ENCODE data around the gene GRIK4. TPM values are rescaled to one million over a fixed set of nuclear protein-coding genes. Genes with fewer than 3 reads are reported as not detected.

GRIK4 gene
- total and polyA plus RNA-seq, 12 donors, result 0.33 to 4.8 (median 3.0) TPM

DNA sequence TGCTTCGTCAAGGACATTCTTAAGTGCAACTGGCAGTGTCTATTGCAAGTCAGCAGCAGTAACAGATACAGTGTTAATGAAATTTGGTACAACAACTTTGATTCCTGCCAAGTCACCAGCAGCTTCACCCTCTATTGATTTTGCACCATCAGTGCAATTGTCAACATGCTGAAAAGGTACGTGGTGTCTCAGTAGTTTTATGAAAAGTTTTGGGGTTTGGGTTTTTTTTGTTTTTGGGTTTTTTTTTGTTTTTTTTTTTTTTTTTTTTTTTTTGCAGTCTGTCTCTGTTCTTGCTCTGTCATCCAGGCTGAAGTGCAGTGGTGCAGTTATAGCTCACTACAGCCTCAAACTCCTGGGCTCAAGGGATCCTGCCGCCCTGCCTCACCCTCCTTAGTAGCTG, 19.1 kb upstream of the GRIK4 start:
- no peaks in the 10 kb centered on the region for H3K27me3 ChIP-seq
- no peaks in the 10 kb centered on the region for H3K4me1 ChIP-seq (replicated peaks in 1 of 2)
- H3K36me3 ChIP-seq (replicated peaks in 1 of 2), result no peaks in the 10 kb centered on the region
- DNase-seq, result no peak
- no peak overlapping the region for H3K4me3 ChIP-seq
- WGBS, 4 donors, result 66 to 81% (median 73%) methylated on average over 3 of the region's 3 CpGs
- intact Hi-C loops (cut with DNase I), result no loop called here
- no peak for TF ChIP-seq POLR2A (IDR thresholded peaks at IDR 0.05)
- TF ChIP-seq CTCF (IDR thresholded peaks at IDR 0.05), result no peak
- H3K27ac ChIP-seq, result no peak overlapping the region
- H3K9me3 ChIP-seq (replicated peaks in 1 of 3), result no peaks in the 10 kb centered on the region

DNA sequence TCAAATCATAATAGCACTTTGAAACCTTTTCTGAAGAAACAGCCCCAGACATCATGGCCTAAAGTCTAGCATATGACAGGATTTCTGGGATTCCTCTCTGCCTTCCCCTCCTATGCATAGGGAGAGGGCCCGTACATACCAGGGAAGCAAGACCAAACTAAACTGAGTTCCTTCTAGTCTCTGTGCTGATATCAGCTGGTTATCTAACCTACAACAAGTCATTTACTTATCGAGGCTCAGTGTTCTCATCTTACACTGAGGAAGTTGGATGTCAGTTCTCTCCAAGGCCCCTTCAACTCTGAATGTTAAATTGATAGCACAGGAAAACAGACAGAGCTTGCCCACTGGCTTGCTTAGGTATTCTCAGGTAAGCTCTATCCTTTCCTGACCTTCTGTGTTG, 17.0 kb upstream of the GRIK4 start:
- Histone ChIP-seq H3K27me3 (no peaks in the 10 kb centered on the region), H3K4me1 (replicated peaks in 1 of 2) (no peaks in the 10 kb centered on the region), H3K9me3 (replicated peaks in 1 of 3) (no peaks in the 10 kb centered on the region), H3K27ac (no peak overlapping the region), H3K4me3 (no peak overlapping the region), H3K36me3 (replicated peaks in 1 of 2) (no peaks in the 10 kb centered on the region)
- intact Hi-C loops (cut with DNase I), result no loop called here
- DNase-seq, result no peak
- WGBS, 4 donors, result 54 to 61% (median 58%) methylated on average over 2 of the region's 2 CpGs
- TF ChIP-seq POLR2A (IDR thresholded peaks at IDR 0.05) (no peak), CTCF (IDR thresholded peaks at IDR 0.05) (no peak)

- DNase-seq, result no peak
- Histone ChIP-seq H3K27me3 (no peaks in the 10 kb centered on the region), H3K9me3 (replicated peaks in 1 of 3) (no peaks in the 10 kb centered on the region), H3K36me3 (replicated peaks in 1 of 2) (no peaks in the 10 kb centered on the region), H3K27ac (no peak overlapping the region), H3K4me3 (no peak overlapping the region), H3K4me1 (replicated peaks in 1 of 2) (no peaks in the 10 kb centered on the region)
- intact Hi-C loops (cut with DNase I), result no loop called here
- TF ChIP-seq CTCF (IDR thresholded peaks at IDR 0.05) (no peak), POLR2A (IDR thresholded peaks at IDR 0.05) (no peak)
- WGBS, 4 donors, result 87 to 90% (median 88%) methylated on average over 8 of the region's 8 CpGs
Observed at GRCh38 chr11:120499088-120499487, 12.5 kb upstream of the GRIK4 start.

GRCh38 chr11:120499859-120500258, 11.7 kb upstream of the GRIK4 start:
- no peak for DNase-seq
- H3K27ac ChIP-seq, result no peak overlapping the region
- H3K27me3 ChIP-seq, result no peaks in the 10 kb centered on the region
- H3K9me3 ChIP-seq (replicated peaks in 1 of 3), result no peaks in the 10 kb centered on the region
- TF ChIP-seq CTCF (IDR thresholded peaks at IDR 0.05) (no peak), POLR2A (IDR thresholded peaks at IDR 0.05) (no peak)
- no peak overlapping the region for H3K4me3 ChIP-seq
- intact Hi-C loops (cut with DNase I), result no loop called here
- H3K4me1 ChIP-seq (replicated peaks in 1 of 2), result no peaks in the 10 kb centered on the region
- H3K36me3 ChIP-seq (replicated peaks in 1 of 2), result no peaks in the 10 kb centered on the region
- 74 to 83% (median 78%) methylated on average over 5 of the region's 5 CpGs for WGBS, 4 donors
